Mesendoderm (in vitro differentiated cells): Measurements from ENCODE around the gene CARS2.
"Not testable (repeated sequence)": the region's sequence is repeated elsewhere in the genome, so short reads cannot be mapped to it uniquely, and the experiment has no call there.

Source experiments
- DNase-seq: peaks from one replicate; pipeline ENCODE4 v3.0.0; 2013
- H2AK5ac ChIP-seq: 2 replicates; pipeline ENCODE4 v1.6.1; 2013; ENCODE audit warnings: low read length, inconsistent platforms
- H2BK120ac ChIP-seq: 2 replicates; pipeline ENCODE4 v1.6.1; 2013; ENCODE audit warnings: low read depth, mild to moderate bottlenecking, low read length, moderate library complexity, mixed read lengths
- H2BK15ac ChIP-seq: replicated peaks from 2 replicates; pipeline ENCODE4 v1.6.1; 2013; ENCODE audit warnings: low read depth, mild to moderate bottlenecking, moderate library complexity
- H2BK5ac ChIP-seq: 2 replicates; pipeline ENCODE4 v1.6.1; 2013; ENCODE audit warnings: low read length, inconsistent platforms
- H3K18ac ChIP-seq: 2 replicates; pipeline ENCODE4 v1.6.1; 2013; ENCODE audit warnings: mild to moderate bottlenecking, low read length, mixed read lengths
- H3K23ac ChIP-seq: one replicate; pipeline ENCODE4 v1.6.1; 2013; ENCODE audit warnings: low read length
- H3K27ac ChIP-seq: 2 replicates; pipeline ENCODE4 v1.5.1; 2013; ENCODE audit warnings: low read depth, mild to moderate bottlenecking, inconsistent platforms, low read length, moderate library complexity
- H3K27me3 ChIP-seq: 2 replicates; pipeline ENCODE4 v1.6.1; 2013; ENCODE audit warnings: low read length, control low read depth, mild to moderate bottlenecking, inconsistent platforms; ENCODE audit not compliant: insufficient read depth, poor library complexity
- H3K36me3 ChIP-seq: 2 replicates; pipeline ENCODE4 v1.6.1; 2013; ENCODE audit warnings: low read length, inconsistent platforms; ENCODE audit not compliant: control insufficient read depth, insufficient read depth
- H3K4ac ChIP-seq: one replicate; pipeline ENCODE4 v1.6.1; 2013; ENCODE audit warnings: low read depth, mild to moderate bottlenecking, low read length, moderate library complexity
- H3K4me1 ChIP-seq: 2 replicates; pipeline ENCODE4 v1.6.1; 2013; ENCODE audit warnings: low read depth, low read length, inconsistent platforms; ENCODE audit not compliant: control insufficient read depth
- H3K4me2 ChIP-seq: 2 replicates; pipeline ENCODE4 v1.6.1; 2013; ENCODE audit warnings: low read length
- H3K4me3 ChIP-seq: 2 replicates; pipeline ENCODE4 v1.5.1; 2013; ENCODE audit warnings: mild to moderate bottlenecking, low read length
- H3K56ac ChIP-seq: one replicate; pipeline ENCODE4 v1.6.1; 2013; ENCODE audit warnings: low read length
- H3K79me1 ChIP-seq: 2 replicates; pipeline ENCODE4 v1.6.1; 2013; ENCODE audit warnings: low read length, inconsistent platforms
- H3K79me2 ChIP-seq: 2 replicates; pipeline ENCODE4 v1.6.1; 2013; ENCODE audit warnings: mild to moderate bottlenecking, low read length; ENCODE audit not compliant: control insufficient read depth, insufficient read depth
- H3K9ac ChIP-seq: 2 replicates; pipeline ENCODE4 v1.6.1; 2013; ENCODE audit warnings: low read length, inconsistent platforms
- H4K5ac ChIP-seq: one replicate; pipeline ENCODE4 v1.6.1; 2013; ENCODE audit warnings: low read length
- H4K8ac ChIP-seq: one replicate; pipeline ENCODE4 v1.6.1; 2013; ENCODE audit warnings: low read depth, mild to moderate bottlenecking, control low read depth, low read length, moderate library complexity
- WGBS: extraction: QIAGEN DNeasy Blood & Tissue Kit; methylation state at CpG from one replicate; pipeline ENCODE4 v1.1.7; 2013; ENCODE audit warnings: low lambda C conversion rate, missing lambda C conversion rate; ENCODE audit not compliant: insufficient coverage; ENCODE audit errors: extremely low coverage; 5-methylcytosine and 5-hydroxymethylcytosine counted together

Gene CARS2

DNA sequence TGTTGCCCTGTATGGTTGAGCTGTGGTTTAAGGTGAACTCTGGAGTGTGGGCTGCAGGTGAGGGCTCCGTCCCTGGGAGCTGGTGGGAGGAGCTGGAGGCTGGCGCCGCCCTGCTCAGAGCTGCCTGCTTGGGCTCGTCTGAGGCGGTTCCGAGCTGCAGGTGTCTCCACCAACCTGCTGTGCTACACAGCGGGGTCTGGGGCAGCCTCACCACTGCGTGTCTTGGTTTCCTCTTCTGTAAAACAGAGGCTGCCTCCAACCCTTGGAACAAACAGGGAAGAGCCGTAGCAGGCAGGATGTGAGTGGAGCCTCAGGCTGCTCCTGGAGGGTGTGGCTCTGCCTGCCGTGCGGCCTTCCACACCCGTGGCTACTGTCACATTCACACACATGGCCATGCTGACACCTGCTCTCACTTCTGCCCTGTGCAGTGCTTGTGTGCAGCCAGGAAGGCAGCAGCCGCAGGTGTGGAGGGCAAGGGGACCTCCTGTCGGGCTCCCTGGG lies 69.2 kb downstream of the CARS2 start:
- no peak overlapping the region for H2BK15ac ChIP-seq
- H2AK5ac ChIP-seq: no peak overlapping the region
- H3K9ac ChIP-seq: no peak overlapping the region
- DNase-seq: no peak
- H3K4me2 ChIP-seq: no peak overlapping the region
- H3K27me3 ChIP-seq: no peaks in the 10 kb centered on the region
- no peak overlapping the region for H4K5ac ChIP-seq
- H2BK5ac ChIP-seq: no peak overlapping the region
- peaks cover 12% of the 10 kb centered on the region for H3K79me1 ChIP-seq
- WGBS: no CpG with 5 or more reads among the region's 14 CpGs
- no peak overlapping the region for H3K4me3 ChIP-seq
- H3K23ac ChIP-seq: no peak overlapping the region
- H3K4me1 ChIP-seq: peaks cover 2% of the 10 kb centered on the region
- no peak overlapping the region for H3K4ac ChIP-seq
- peaks cover 16% of the 10 kb centered on the region for H3K36me3 ChIP-seq
- H3K56ac ChIP-seq: no peak overlapping the region
- H3K27ac ChIP-seq: no peak overlapping the region
- H3K79me2 ChIP-seq: peaks cover 3% of the 10 kb centered on the region
- no peak overlapping the region for H3K18ac ChIP-seq
- H4K8ac ChIP-seq: no peak overlapping the region
- H2BK120ac ChIP-seq: no peak overlapping the region

DNA sequence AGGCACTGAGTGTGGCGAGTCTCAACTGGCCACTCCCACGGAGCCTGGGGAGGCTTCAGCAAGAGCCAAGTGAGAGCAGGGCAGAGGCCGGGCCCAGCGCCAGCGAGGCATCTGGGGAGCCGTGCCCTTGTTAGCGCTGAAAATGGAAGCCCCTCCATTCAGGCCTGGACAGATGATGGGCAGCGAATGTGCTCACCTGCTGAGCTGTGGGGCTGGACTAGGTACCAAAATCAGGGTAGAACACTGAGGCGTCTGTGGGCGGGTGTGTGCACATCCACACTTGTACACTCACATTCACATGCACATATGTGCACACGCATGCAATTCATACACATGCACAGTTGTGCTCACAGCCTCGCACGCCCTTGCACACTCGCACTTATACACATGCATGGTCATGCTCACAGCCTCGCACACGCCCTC lies 69.9 kb downstream of the CARS2 start:
- Histone ChIP-seq H4K5ac (no peak overlapping the region), H3K36me3 (peaks cover 12% of the 10 kb centered on the region), H3K4me2 (no peak overlapping the region), H3K9ac (no peak overlapping the region), H3K4me1 (peaks cover 2% of the 10 kb centered on the region), H2AK5ac (no peak overlapping the region), H3K27me3 (no peaks in the 10 kb centered on the region), H3K23ac (no peak overlapping the region), H3K4ac (no peak overlapping the region), H3K18ac (no peak overlapping the region), H3K4me3 (no peak overlapping the region), H3K79me1 (peaks cover 11% of the 10 kb centered on the region), H2BK120ac (no peak overlapping the region), H2BK5ac (no peak overlapping the region), H3K27ac (no peak overlapping the region), H3K79me2 (peaks cover 6% of the 10 kb centered on the region), H4K8ac (no peak overlapping the region), H3K56ac (no peak overlapping the region), H2BK15ac (no peak overlapping the region)
- DNase-seq: no peak
- whole genome bisulfite sequencing: no CpG with 5 or more reads among the region's 16 CpGs

DNA sequence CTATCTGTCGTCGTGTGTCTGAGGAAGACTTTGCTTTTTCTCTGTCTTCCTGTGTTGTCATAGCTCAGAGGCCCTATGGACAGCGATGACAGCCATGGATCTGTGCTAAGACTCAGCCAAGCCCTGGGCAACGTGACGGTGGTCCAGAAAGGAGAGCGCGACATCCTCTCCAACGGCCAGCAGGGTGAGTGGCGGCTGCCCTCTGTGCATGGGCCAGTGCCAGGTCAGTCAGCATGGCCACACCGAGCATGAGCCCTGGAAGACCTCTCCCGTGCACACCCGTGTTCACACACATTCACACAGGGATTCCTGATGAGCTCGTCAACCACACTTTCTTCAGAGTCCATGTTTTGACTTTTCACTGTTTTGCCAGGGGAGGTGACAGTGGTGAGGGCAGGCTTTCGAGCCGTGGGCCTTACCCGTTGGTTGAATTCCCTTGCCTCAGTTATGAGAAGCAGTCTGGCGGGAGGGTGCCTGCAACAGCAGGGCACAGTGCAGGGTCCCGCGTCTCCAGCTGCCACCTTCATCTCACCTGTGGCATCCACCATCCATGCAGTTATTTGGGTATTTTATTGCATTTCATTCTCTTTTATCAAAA lies 70.4 kb downstream of the CARS2 start:
- Histone ChIP-seq H3K27ac (no peak overlapping the region), H2AK5ac (no peak overlapping the region), H3K79me2 (peaks cover 11% of the 10 kb centered on the region), H2BK15ac (no peak overlapping the region), H3K4me3 (no peak overlapping the region), H3K36me3 (peaks cover 11% of the 10 kb centered on the region), H3K18ac (no peak overlapping the region), H3K4me1 (peaks cover 2% of the 10 kb centered on the region), H3K79me1 (peaks cover 16% of the 10 kb centered on the region), H3K23ac (no peak overlapping the region), H2BK120ac (no peak overlapping the region), H3K4me2 (no peak overlapping the region), H4K8ac (no peak overlapping the region), H3K4ac (no peak overlapping the region), H2BK5ac (no peak overlapping the region), H3K56ac (no peak overlapping the region), H3K9ac (no peak overlapping the region), H3K27me3 (no peaks in the 10 kb centered on the region), H4K5ac (no peak overlapping the region)
- DNase-seq: no peak
- WGBS: no CpG with 5 or more reads among the region's 19 CpGs

- peaks cover 11% of the 10 kb centered on the region for H3K36me3 ChIP-seq
- no peak for DNase-seq
- WGBS: no CpG with 5 or more reads among the region's 19 CpGs
Observed at GRCh38 chr13:110634558-110634957, 71.4 kb downstream of the CARS2 start.

DNA sequence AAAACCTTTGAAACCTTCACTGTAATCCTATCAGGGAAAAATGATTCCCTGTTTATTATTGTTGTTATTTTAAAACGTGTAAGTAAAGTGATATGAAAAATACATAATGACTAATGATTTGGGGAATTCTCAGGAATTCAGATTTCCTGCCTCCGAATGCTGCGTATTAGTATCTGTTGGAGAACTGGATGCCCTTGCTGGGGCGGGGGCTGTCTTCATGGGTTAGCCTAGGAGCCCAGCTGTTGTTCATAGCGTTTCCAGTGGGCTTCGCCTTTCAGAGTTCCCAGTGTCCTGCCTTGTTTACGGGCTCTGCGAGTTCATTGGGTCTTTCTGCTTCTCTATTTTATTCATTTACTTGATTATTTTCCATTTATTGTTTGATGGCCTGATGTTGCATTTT lies 72.1 kb downstream of the CARS2 start:
- no peak overlapping the region for H3K56ac ChIP-seq
- H3K9ac ChIP-seq: no peak overlapping the region
- no peak for DNase-seq
- peaks cover 23% of the 10 kb centered on the region for H3K79me2 ChIP-seq
- no peak overlapping the region for H3K4ac ChIP-seq
- no peak overlapping the region for H2BK15ac ChIP-seq
- no peak overlapping the region for H3K4me2 ChIP-seq
- no peak overlapping the region for H4K5ac ChIP-seq
- no peaks in the 10 kb centered on the region for H3K27me3 ChIP-seq
- H3K27ac ChIP-seq: no peak overlapping the region
- no peak overlapping the region for H3K23ac ChIP-seq
- H3K4me3 ChIP-seq: no peak overlapping the region
- H2BK5ac ChIP-seq: no peak overlapping the region
- no peaks in the 10 kb centered on the region for H3K4me1 ChIP-seq
- no CpG with 5 or more reads among the region's 8 CpGs for WGBS
- no peak overlapping the region for H2BK120ac ChIP-seq
- H3K18ac ChIP-seq: no peak overlapping the region
- peaks cover 25% of the 10 kb centered on the region for H3K79me1 ChIP-seq
- H2AK5ac ChIP-seq: no peak overlapping the region
- H3K36me3 ChIP-seq: peaks cover 13% of the 10 kb centered on the region
- no peak overlapping the region for H4K8ac ChIP-seq

More at GRCh38 chr13:110634558-110634957, 71.4 kb downstream of the CARS2 start:
- peaks cover 2% of the 10 kb centered on the region for H3K4me1 ChIP-seq
- no peak overlapping the region for H3K56ac ChIP-seq
- H3K18ac ChIP-seq: no peak overlapping the region
- H2BK15ac ChIP-seq: no peak overlapping the region
- no peaks in the 10 kb centered on the region for H3K27me3 ChIP-seq
- H4K5ac ChIP-seq: no peak overlapping the region
- no peak overlapping the region for H2BK5ac ChIP-seq
- H3K27ac ChIP-seq: no peak overlapping the region
- H3K79me2 ChIP-seq: peaks cover 17% of the 10 kb centered on the region
- H3K9ac ChIP-seq: no peak overlapping the region
- no peak overlapping the region for H3K23ac ChIP-seq
- H2BK120ac ChIP-seq: no peak overlapping the region
- H3K79me1 ChIP-seq: peaks cover 21% of the 10 kb centered on the region
- H3K4me2 ChIP-seq: no peak overlapping the region
- no peak overlapping the region for H4K8ac ChIP-seq
- H2AK5ac ChIP-seq: no peak overlapping the region
- H3K4ac ChIP-seq: no peak overlapping the region
- no peak overlapping the region for H3K4me3 ChIP-seq

DNA sequence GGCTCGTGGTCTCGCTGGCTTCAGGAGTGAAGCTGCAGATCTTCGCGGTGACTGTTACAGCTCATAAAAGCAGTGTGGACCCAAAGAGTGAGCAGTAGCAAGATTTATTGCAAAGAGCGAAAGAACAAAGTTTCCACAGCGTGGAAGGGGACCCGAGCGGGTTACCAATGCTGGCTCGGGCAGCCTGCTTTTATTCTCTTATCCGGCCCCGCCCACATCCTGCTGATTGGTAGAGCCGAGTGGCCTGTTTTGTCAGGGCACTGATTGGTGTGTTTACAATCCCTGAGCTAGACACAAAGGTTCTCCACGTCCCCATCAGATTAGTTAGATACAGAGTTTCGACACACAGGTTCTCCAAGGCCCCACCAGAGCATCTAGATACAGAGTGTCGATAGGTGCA lies 73.7 kb downstream of the CARS2 start:
- not testable (repeated sequence) for H3K18ac ChIP-seq, H2AK5ac ChIP-seq, DNase-seq, H3K27ac ChIP-seq, H2BK15ac ChIP-seq, H3K23ac ChIP-seq, H4K8ac ChIP-seq, H3K4me2 ChIP-seq, H3K27me3 ChIP-seq, H3K9ac ChIP-seq, H3K4ac ChIP-seq, H3K4me1 ChIP-seq, H3K56ac ChIP-seq, H2BK120ac ChIP-seq, H4K5ac ChIP-seq, H3K4me3 ChIP-seq, H2BK5ac ChIP-seq
- peaks cover 11% of the 10 kb centered on the region for H3K36me3 ChIP-seq
- peaks cover 36% of the 10 kb centered on the region for H3K79me2 ChIP-seq
- no CpG with 5 or more reads among the region's 15 CpGs for WGBS
- peaks cover 33% of the 10 kb centered on the region for H3K79me1 ChIP-seq
